Effector memory CD8-positive, alpha-beta T cell (primary cell): ENCODE data around the gene SLC6A17.

Source experiments
- ATAC-seq: fragments of 150-1000 bp; cut with Tn5 transposase; replicated peaks from 2 replicates; pipeline ENCODE4 v1.10.0; 2021; ENCODE audit warnings: mild to moderate bottlenecking, moderate library complexity
- DNase-seq, 3 experiments: peaks; one replicate each; pipeline ENCODE4 v3.0.0; 2021
- H3K27ac Mint-ChIP-seq, 2 donors: one replicate each; pipeline ENCODE4 v1.8.0; 2022; ENCODE audit warnings: mild to moderate bottlenecking in 2 of 2, mixed read lengths in 2 of 2, moderate library complexity in 2 of 2
- H3K27me3 Mint-ChIP-seq, 2 donors: one replicate each; pipeline ENCODE4 v1.8.0; 2022; ENCODE audit warnings: mixed read lengths in 2 of 2
- H3K36me3 Mint-ChIP-seq: one replicate; pipeline ENCODE4 v1.8.0; 2022; ENCODE audit warnings: mild to moderate bottlenecking, moderate library complexity, mixed read lengths; ENCODE audit not compliant: insufficient read depth
- H3K4me1 Mint-ChIP-seq, 2 donors: one replicate each; pipeline ENCODE4 v1.8.0; 2022; ENCODE audit warnings: low read depth in 2 of 2, mixed read lengths in 2 of 2
- H3K4me3 Mint-ChIP-seq, 2 donors: one replicate each; pipeline ENCODE4 v1.8.0; 2022; ENCODE audit warnings: mild to moderate bottlenecking in 2 of 2, mixed read lengths in 2 of 2, moderate library complexity in 2 of 2
- H3K9me3 Mint-ChIP-seq, 2 donors: one replicate each; pipeline ENCODE4 v1.8.0; 2022; ENCODE audit warnings: mixed read lengths in 2 of 2

The SLC6A17 gene

GRCh38 chr1:110170766-110171733, 20.8 kb downstream of the SLC6A17 start:
- no peak for DNase-seq
- Mint-ChIP-seq H3K27me3 (peaks cover 21 to 61% of the 10 kb centered on the region in 2 donors), H3K27ac (no peak overlapping the region), H3K36me3 (no peaks in the 10 kb centered on the region), H3K9me3 (no peaks in the 10 kb centered on the region), H3K4me1 (no peaks in the 10 kb centered on the region), H3K4me3 (no peak overlapping the region)
- no peak for ATAC-seq

GRCh38 chr1:110172001-110172400, 21.7 kb downstream of the SLC6A17 start:
- peaks cover 21 to 62% of the 10 kb centered on the region in 2 donors for H3K27me3 Mint-ChIP-seq
- H3K27ac Mint-ChIP-seq = no peak overlapping the region
- DNase-seq (no peak), ATAC-seq (no peak)
- no peaks in the 10 kb centered on the region for H3K36me3 Mint-ChIP-seq
- H3K4me1 Mint-ChIP-seq = no peaks in the 10 kb centered on the region
- H3K4me3 Mint-ChIP-seq = no peak overlapping the region
- no peaks in the 10 kb centered on the region for H3K9me3 Mint-ChIP-seq

GRCh38 chr1:110173466-110174105, 23.3 kb downstream of the SLC6A17 start:
- no peak for DNase-seq
- Mint-ChIP-seq H3K4me3 (no peak overlapping the region), H3K27me3 (peaks cover 21 to 62% of the 10 kb centered on the region in 2 donors), H3K4me1 (no peaks in the 10 kb centered on the region), H3K9me3 (no peaks in the 10 kb centered on the region), H3K27ac (no peak overlapping the region), H3K36me3 (no peaks in the 10 kb centered on the region)
- ATAC-seq = no peak

GRCh38 chr1:110174961-110175360, 24.7 kb downstream of the SLC6A17 start:
- no peak for ATAC-seq
- H3K27ac Mint-ChIP-seq = no peak overlapping the region
- no peaks in the 10 kb centered on the region for H3K9me3 Mint-ChIP-seq
- no peaks in the 10 kb centered on the region for H3K36me3 Mint-ChIP-seq
- H3K27me3 Mint-ChIP-seq = peaks cover 21 to 62% of the 10 kb centered on the region in 2 donors
- H3K4me3 Mint-ChIP-seq = no peak overlapping the region
- H3K4me1 Mint-ChIP-seq = no peaks in the 10 kb centered on the region
- no peak for DNase-seq

- H3K36me3 Mint-ChIP-seq = no peaks in the 10 kb centered on the region
- no peaks in the 10 kb centered on the region for H3K4me1 Mint-ChIP-seq
- H3K9me3 Mint-ChIP-seq = no peaks in the 10 kb centered on the region
- ATAC-seq = no peak
- H3K27ac Mint-ChIP-seq = no peak overlapping the region
- DNase-seq = no peak
- H3K27me3 Mint-ChIP-seq = peaks cover 18 to 47% of the 10 kb centered on the region in 2 donors
- no peak overlapping the region for H3K4me3 Mint-ChIP-seq
Observed at GRCh38 chr1:110176299-110176956, 26.1 kb downstream of the SLC6A17 start.

- Mint-ChIP-seq H3K4me1 (no peaks in the 10 kb centered on the region), H3K36me3 (no peaks in the 10 kb centered on the region), H3K9me3 (no peaks in the 10 kb centered on the region), H3K4me3 (no peak overlapping the region), H3K27me3 (peaks cover 7 to 34% of the 10 kb centered on the region in 2 donors), H3K27ac (no peak overlapping the region)
- DNase-seq = no peak
- ATAC-seq = no peak
Observed at GRCh38 chr1:110177775-110178174, 27.5 kb downstream of the SLC6A17 start.

- H3K27me3 Mint-ChIP-seq = peaks cover 5 to 10% of the 10 kb centered on the region in 2 donors
- H3K9me3 Mint-ChIP-seq = no peaks in the 10 kb centered on the region
- DNase-seq (no peak), ATAC-seq (no peak)
- H3K4me3 Mint-ChIP-seq = no peak overlapping the region
- H3K4me1 Mint-ChIP-seq = no peaks in the 10 kb centered on the region
- no peaks in the 10 kb centered on the region for H3K36me3 Mint-ChIP-seq
- H3K27ac Mint-ChIP-seq = no peak overlapping the region
Observed at GRCh38 chr1:110183642-110184167, 33.4 kb downstream of the SLC6A17 start.

- no peak overlapping the region for H3K4me3 Mint-ChIP-seq
Observed at GRCh38 chr1:110184446-110184845, 34.2 kb downstream of the SLC6A17 start.

GRCh38 chr1:110185181-110185580, 34.9 kb downstream of the SLC6A17 start:
- no peak overlapping the region for H3K27ac Mint-ChIP-seq
- DNase-seq (no peak), ATAC-seq (no peak)
- no peaks in the 10 kb centered on the region for H3K9me3 Mint-ChIP-seq
- no peaks in the 10 kb centered on the region for H3K36me3 Mint-ChIP-seq
- no peak overlapping the region for H3K4me3 Mint-ChIP-seq
- peaks cover 19 to 22% of the 10 kb centered on the region in 2 donors for H3K27me3 Mint-ChIP-seq
- no peaks in the 10 kb centered on the region for H3K4me1 Mint-ChIP-seq

More at GRCh38 chr1:110184446-110184845, 34.2 kb downstream of the SLC6A17 start:
- no peaks in the 10 kb centered on the region for H3K4me1 Mint-ChIP-seq
- H3K27me3 Mint-ChIP-seq = peaks cover 12 to 17% of the 10 kb centered on the region in 2 donors
- no peaks in the 10 kb centered on the region for H3K9me3 Mint-ChIP-seq
- ATAC-seq = no peak
- no peak overlapping the region for H3K27ac Mint-ChIP-seq
- no peak for DNase-seq
- H3K36me3 Mint-ChIP-seq = no peaks in the 10 kb centered on the region

GRCh38 chr1:110186558-110186957, 36.3 kb downstream of the SLC6A17 start:
- ATAC-seq (no peak), DNase-seq (no peak)
- H3K4me1 Mint-ChIP-seq = no peaks in the 10 kb centered on the region
- no peaks in the 10 kb centered on the region for H3K36me3 Mint-ChIP-seq
- H3K9me3 Mint-ChIP-seq = no peaks in the 10 kb centered on the region
- H3K27me3 Mint-ChIP-seq = peaks cover 28 to 32% of the 10 kb centered on the region in 2 donors
- H3K4me3 Mint-ChIP-seq = no peak overlapping the region
- no peak overlapping the region for H3K27ac Mint-ChIP-seq

- DNase-seq (no peak), ATAC-seq (no peak)
- Mint-ChIP-seq H3K36me3 (no peaks in the 10 kb centered on the region), H3K4me1 (no peaks in the 10 kb centered on the region), H3K27ac (no peak overlapping the region), H3K9me3 (no peaks in the 10 kb centered on the region), H3K27me3 (peaks cover 28 to 32% of the 10 kb centered on the region in 2 donors), H3K4me3 (no peak overlapping the region)
Observed at GRCh38 chr1:110187139-110187890, 37.0 kb downstream of the SLC6A17 start.

GRCh38 chr1:110188035-110188618, 37.8 kb downstream of the SLC6A17 start:
- DNase-seq = no peak
- peaks cover 28 to 32% of the 10 kb centered on the region in 2 donors for H3K27me3 Mint-ChIP-seq
- no peaks in the 10 kb centered on the region for H3K9me3 Mint-ChIP-seq
- no peak overlapping the region for H3K27ac Mint-ChIP-seq
- H3K4me1 Mint-ChIP-seq = no peaks in the 10 kb centered on the region
- ATAC-seq = no peak
- no peak overlapping the region for H3K4me3 Mint-ChIP-seq
- no peaks in the 10 kb centered on the region for H3K36me3 Mint-ChIP-seq
